SHP77 treated with DMSO at 0.1 percent for 48 hours (cell line): ENCODE results near the gene RAB44.
A peak's percentile ranks its signal among the peaks of the same experiment; 100 is the strongest.

ENCODE experiments used
- DNase-seq: peaks from one replicate; lab custom pipeline; 2025; lab: John Stamatoyannopoulos, UW

The RAB44 gene

DNA sequence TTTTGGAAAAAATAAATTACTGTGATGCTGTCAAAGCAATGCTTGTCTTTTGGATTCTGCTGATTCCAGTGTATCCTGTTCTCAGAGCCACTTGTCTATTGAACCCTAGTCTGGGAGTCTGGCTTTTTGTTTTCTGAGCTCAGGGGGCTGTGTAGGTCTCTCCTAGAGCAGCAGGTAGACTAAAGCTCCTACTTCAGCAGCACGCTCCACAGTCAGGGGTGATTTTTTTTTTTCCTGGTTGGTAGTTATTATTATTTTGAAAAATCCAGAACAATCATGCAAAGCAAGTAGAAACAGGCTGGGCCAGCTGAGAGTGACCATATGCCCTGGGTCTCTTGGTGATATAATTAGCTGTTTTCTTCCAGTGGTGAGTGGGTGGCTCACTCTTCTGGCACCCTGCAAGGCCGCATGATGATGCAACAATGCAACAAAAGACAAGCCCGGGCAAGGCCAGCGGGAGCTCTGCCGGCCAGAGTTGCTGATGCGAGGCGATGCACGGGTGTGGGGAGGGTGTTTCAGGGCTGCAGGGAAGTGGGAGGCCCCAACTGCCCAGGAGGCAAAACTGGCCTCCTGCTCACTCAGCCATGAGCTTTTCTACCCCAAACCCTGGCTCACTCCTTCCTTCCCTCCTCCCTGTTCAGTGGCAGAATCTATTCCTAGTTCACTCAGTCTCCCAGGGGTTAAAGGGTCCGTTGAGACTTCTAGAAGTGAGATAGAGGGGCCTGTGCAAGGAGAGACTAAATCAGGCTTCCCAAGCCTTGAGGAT is 30.6 kb upstream of the RAB44 start:
- DNase-seq = peak; percentile 80

DNA sequence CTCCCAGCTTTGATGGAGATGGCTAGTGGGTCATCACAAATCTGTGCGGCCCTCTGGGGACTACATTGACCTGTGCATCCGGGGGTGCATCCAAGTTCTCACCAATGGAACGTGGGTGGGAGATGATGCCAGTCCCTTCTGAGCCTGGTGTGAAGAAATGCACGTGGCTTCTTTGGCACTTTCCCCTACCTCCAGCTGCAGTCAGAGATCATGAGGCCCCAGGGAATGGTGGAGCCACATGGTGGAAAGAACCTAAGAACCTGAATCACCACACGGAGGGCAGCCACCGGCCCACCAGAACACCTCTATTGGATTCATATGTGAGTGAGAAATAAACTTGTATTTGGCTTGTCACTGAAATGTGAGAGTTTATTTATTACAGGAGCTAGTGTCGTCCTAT is 29.0 kb upstream of the RAB44 start:
- no peak for DNase-seq

- no peak for DNase-seq
These were observed 28.6 kb upstream of the RAB44 start for GRCh38 chr6:36669002-36669401.

- no peak for DNase-seq
These were observed 27.4 kb upstream of the RAB44 start for GRCh38 chr6:36670271-36670670.

DNA sequence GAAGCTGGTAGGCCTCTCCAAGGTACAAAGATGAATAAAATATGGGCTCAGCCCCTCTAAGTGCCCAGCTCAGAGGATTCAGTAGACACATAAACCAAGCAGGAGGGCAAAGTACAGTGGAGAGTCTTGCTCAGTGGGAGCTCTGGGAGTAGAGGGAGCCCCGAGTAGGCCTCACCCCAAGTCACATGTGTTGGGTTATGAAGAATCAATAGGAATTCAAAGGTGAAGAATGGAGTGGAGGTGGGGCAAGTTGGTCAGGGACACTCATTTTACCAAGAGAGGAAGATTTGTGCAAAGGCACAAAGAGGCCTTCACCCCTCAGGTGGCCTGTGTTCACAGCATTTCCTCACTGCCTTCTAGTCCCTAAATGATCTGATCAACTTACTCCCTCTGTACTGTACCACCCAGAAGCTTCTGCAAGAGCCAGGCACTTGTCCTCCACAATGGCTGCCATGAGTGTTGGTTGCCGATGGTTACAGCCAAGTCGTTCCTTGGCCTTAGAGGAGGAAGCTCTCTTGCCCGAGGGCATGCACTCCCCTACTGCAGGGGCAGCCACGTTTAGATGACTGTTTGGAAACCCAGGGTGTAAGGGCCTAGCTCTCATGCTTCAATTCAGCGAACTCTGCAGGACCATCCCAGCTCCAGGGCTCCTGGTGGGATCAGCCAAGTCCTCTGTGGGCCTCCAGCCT is 25.8 kb upstream of the RAB44 start:
- DNase-seq = no peak

- DNase-seq = no peak
These were observed 23.7 kb upstream of the RAB44 start for GRCh38 chr6:36673882-36674281.

GRCh38 chr6:36674942-36675341 is 22.7 kb upstream of the RAB44 start:
- no peak for DNase-seq

- peak; percentile 48 for DNase-seq
These were observed 21.2 kb upstream of the RAB44 start for GRCh38 chr6:36676141-36677058.

- DNase-seq = no peak
These were observed 20.4 kb upstream of the RAB44 start for GRCh38 chr6:36677059-36677749.

GRCh38 chr6:36677753-36678487 is 19.7 kb upstream of the RAB44 start:
- DNase-seq = no peak

GRCh38 chr6:36678488-36679042 is 19.1 kb upstream of the RAB44 start, which contains the start of gene CDKN1A:
Gene CDKN1A (plus strand): TSS chr6:36678714. CDS start chr6:36684102, 5,388 bp downstream.
- peak; percentile 70 for DNase-seq

DNA sequence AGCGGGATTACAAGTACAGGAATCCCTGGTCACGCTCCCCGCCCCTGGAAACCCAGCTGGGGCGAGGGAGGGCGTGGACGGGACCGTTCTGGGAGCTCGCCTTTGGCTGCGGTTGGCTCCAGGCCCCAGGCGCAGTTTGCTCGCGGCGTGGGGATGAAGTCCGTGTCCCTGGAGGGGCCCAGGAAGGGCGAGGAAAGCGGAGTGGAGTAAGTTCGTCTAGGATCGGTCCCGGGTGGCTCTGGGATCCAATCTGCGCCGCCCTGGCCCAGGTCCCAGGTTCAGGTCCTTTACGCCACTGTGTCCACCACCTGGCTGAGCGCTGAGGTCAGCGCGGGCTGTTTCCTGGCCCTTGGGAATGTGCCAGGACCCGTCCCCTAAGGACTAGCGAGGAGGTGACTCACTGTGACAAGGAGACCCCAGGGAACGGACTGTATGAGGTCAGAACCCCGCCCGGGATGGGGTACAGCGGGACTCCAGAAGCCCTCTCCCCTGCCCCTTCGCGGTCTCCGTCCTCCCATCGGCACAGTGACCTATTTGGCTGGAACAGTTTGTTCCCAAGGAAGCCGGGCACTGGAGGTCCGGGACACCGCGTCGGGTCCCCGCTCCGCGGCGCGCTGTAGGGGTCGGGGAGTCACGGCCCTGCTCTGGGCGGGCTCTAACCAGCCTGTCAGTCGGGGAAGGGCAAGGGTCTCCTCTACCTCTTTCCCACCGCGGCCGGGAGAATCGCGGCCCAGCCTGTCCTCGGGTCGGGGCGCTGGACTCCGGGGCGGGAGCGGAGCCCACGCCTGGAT is 18.4 kb upstream of the RAB44 start:
- no peak for DNase-seq

DNA sequence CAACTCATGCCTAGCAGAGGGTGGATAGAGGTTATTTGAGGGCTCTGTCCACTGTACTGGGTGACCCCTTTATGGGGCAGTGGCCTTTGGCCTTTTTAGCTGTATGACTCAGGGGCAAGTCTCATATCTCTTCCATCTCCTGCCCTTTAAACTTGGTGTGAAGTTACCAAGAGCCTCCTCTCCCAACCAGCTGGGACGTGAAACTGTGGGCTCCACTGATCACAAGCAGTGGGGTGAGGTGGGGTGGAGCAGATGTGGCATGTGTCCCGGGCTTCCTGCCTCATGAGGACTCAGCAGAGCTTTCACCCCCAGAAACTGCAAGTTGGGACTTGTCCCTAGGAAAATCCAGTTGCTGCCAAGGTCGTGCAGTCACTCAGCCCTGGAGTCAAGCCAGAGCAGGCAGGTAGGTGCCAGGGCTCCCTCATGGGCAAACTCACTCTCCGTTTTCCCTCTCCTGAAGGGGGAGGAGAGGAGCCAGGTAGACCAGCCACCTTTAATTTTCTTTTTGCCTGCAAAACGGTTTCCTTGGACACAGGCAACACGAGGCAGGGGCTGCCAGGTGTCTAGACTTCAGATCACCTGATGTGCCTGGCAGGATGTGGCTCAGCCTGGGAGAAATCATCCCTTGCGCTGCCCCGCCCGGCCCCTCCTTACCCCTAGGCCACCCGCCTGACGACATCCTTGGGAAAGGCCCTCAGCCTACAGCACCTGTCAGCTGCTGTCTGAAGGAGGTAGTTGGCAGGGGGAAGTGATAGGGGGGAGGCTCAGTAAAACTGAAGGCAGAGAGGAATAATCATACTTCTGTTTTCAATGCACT is 15.1 kb upstream of the RAB44 start:
- peak; percentile 55 for DNase-seq

- DNase-seq = no peak
These were observed 14.4 kb upstream of the RAB44 start for GRCh38 chr6:36683145-36683655.

GRCh38 chr6:36683656-36684446 is 13.8 kb upstream of the RAB44 start:
- DNase-seq = no peak

GRCh38 chr6:36684447-36684812 is 13.2 kb upstream of the RAB44 start:
- DNase-seq = no peak

DNA sequence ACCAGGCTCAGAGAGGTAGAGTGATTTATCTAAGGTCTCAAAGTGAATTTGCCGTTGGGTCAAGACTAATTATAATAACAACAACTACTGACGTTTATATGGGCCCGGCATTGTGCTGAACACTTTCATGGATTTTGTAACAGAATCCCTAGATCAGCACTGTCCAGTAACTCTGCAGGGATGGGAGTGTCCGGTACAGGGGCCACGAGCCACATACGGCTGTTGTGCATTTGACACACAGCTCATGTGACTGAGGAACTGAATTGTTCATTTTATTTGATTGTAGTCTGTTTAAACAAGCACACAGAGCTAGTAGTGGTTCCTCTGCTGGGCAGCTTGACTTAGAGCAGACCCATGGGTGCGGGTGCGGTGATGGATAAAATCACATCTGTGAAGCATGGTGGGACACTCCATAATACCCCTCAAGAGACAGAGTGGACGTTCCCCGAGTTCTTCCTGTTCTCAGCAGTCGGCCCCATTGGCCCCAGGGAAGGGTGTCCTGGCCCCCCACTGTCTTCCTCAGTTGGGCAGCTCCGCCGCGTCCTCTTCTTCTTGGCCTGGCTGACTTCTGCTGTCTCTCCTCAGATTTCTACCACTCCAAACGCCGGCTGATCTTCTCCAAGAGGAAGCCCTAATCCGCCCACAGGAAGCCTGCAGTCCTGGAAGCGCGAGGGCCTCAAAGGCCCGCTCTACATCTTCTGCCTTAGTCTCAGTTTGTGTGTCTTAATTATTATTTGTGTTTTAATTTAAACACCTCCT is 12.3 kb upstream of the RAB44 start:
- DNase-seq = no peak
